NCI-H128 (cell line): ENCODE measurements around the gene OCSTAMP.

Experiments used
- DNase-seq: peaks from one replicate; lab custom pipeline; 2025; ENCODE audit not compliant: unreplicated experiment; lab: John Stamatoyannopoulos, UW

The OCSTAMP gene

GRCh38 chr20:46573788-46574584 lies 23.5 kb upstream of the OCSTAMP start:
- DNase-seq = no peak

GRCh38 chr20:46573234-46573633 lies 22.8 kb upstream of the OCSTAMP start:
- DNase-seq = no peak

GRCh38 chr20:46572790-46573189 lies 22.3 kb upstream of the OCSTAMP start:
- no peak for DNase-seq

DNA sequence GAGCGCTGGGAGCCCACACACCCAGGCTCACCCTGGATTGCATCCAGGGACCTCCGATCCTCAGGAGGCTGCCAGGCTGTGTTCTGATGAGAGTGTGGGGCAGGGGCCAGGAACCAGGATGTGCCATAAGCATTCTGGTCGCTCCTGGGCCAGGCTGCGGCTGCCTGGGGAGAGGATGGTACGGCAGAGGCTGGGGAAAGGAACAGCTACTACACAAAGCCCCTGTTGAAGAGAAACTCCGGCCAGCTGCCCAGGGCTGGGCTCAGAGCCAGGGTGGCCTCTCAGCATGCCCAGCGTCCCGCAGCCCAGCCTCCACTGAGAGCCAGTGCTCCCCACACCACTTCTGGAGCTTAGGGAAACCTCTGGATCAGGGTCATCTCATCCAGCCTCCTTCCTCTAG lies 21.7 kb upstream of the OCSTAMP start:
- DNase-seq = no peak

DNA sequence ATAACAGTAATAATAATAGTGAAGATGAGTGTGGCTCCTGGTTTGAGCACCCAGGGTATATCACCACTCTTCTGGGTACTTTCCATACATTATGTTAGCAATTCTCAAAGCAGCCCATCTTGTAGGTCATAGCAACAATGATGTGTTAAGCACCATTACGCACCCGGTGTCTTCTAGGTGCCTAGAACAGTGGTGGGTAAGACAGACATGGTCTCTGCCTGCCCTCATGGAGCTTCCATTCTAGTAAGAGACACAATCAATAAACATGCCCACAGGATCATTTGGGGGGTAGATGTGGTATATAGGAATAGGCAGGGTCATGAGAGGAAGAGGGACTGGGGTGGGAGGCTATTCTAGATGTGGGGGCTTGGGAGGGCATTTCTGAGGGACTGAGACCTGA lies 21.0 kb upstream of the OCSTAMP start:
- no peak for DNase-seq

DNA sequence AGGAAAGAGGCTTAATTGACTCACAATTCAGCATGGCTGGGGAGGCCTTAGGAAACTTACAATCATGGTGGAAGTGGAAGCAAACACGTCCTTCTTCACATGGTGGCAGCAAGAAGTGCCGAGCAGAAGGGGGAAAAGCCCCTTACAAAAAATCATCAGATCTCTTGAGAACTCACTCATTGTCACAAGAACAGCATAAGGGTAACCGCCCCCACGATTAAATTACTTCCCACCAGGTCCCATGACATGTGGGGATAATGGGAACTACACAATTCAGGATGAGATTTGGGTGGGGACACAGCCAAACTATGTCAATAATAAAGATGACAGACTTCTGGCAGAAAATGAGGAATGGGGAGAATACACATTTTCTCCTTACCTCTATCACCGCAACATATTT lies 20.5 kb upstream of the OCSTAMP start:
- DNase-seq = no peak

GRCh38 chr20:46569961-46570360 lies 19.5 kb upstream of the OCSTAMP start:
- no peak for DNase-seq

GRCh38 chr20:46568570-46569129 lies 18.2 kb upstream of the OCSTAMP start:
- DNase-seq = peak; percentile 79

- DNase-seq = no peak
Measured at GRCh38 chr20:46566125-46566524, 15.7 kb upstream of the OCSTAMP start.

DNA sequence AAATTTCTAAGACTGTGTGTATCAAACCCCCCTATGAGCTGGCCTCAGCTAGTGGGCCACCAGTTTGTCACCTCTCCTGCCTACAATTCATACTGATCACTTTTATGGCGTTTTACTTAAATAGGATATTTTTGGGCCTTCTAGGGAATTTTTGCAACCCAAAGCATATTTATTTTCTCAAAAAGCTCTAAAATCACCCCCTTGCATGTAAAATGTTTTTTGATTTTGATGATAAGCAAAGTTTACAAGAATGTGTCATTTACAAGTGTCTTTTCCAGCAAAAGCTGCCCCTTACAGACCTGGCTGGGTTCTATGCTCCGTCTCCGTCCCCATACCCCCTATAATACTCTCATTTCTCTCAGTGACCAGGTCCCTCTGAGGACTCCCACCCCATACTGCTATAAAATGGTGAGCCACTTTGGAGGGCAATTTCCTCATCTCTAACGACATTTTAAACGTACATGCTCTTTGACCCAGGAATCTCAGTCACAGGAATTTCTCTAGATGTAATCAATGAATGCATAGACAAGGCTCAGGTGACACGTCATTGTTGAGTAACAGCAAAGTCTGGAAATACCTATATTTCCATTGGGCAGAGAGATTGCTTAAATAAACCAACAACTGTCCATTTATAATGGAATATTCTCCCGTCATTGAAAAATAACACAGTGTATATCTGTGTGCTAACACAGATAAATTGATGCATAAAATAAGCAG lies 13.9 kb upstream of the OCSTAMP start:
- DNase-seq = no peak

GRCh38 chr20:46563860-46564221 lies 13.4 kb upstream of the OCSTAMP start:
- no peak for DNase-seq

- no peak for DNase-seq
Measured at GRCh38 chr20:46563170-46563859, 12.9 kb upstream of the OCSTAMP start.

GRCh38 chr20:46562373-46563169 lies 12.1 kb upstream of the OCSTAMP start:
- DNase-seq = no peak

GRCh38 chr20:46562009-46562372 lies 11.5 kb upstream of the OCSTAMP start:
- no peak for DNase-seq

GRCh38 chr20:46559685-46560440 lies 9.4 kb upstream of the OCSTAMP start:
- DNase-seq = no peak

DNA sequence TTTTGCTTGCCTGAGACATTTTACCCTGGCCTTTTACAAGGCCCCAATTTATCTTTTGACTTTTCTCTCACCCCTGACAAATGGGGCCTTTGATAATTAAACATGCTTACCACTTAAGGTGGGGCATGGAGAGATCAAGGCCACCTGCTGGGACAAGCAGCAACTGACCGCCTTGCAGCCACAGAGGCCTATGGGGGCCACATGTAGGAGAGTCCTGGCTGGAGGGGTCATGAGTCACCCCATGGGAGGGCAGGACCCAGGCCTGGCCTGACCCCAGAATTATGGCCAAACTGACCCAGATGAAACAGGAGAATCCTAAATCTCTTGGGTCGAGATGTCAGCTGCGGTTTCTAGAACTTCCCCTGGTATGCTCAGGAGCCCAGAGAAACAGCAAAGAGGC lies 8.5 kb upstream of the OCSTAMP start:
- no peak for DNase-seq

GRCh38 chr20:46558511-46558959 lies 8.1 kb upstream of the OCSTAMP start:
- no peak for DNase-seq

- no peak for DNase-seq
Measured at GRCh38 chr20:46557231-46557956, 6.9 kb upstream of the OCSTAMP start.

DNA sequence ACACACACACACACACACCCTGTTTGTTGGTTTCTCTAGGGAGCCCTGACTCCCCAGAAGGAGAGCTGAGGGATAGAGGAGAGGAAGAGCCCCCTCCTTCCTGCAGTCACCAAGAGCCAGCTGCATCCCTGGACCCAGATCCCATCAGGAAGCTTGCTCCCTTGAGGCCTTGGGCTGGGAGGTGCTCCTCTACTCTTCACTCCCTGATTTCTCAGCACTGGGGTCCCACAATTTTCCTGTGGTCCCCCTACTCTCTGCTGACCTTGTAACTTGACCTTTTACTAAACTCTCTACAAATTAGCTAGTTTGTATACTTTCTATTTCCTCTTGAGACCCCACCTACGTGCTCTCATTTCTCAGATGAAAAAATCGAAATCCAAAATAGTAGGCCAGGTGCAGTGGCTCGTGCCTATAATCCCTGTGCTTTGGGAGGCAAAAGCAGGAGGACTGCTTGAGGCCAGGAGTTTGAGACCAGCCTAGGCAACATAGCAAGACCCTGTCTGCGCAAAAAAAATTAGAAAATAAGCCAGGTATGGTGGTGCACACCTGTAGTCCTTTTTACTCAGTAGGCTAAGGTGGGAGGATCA lies 5.0 kb upstream of the OCSTAMP start:
- no peak for DNase-seq
